Choroid plexus epithelial cell (primary cell): ENCODE data around the gene NEDD4L.

Experiments used
- DNase-seq: peaks from one replicate; pipeline ENCODE4 v3.0.0-alpha.2; 2010; ENCODE audit warnings: low read depth
- H3K4me3 ChIP-seq: 2 replicates; pipeline ENCODE4 v1.5.1; 2011; ENCODE audit warnings: low read depth, mild to moderate bottlenecking, control low read depth, low read length, moderate library complexity
- CTCF ChIP-seq: conservative IDR thresholded peaks from 2 replicates; pipeline ENCODE4 v1.5.1; 2011; ENCODE audit warnings: low read depth, mild to moderate bottlenecking, control low read depth, inconsistent platforms, low read length, moderate library complexity

The NEDD4L gene

DNA sequence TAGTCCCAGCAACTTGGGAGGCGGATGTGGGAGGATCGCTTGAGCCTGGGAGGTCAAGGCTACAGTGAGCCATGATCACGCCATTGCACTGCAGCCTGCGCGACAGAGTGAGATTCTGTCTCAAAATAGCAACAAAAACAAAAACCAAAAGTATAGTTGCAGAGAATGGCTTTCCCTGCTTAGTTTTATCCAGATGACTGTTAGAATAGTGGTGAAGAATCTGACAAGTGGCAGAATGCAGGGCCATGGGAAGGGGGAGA is 53.8 kb downstream of the NEDD4L start:
- DNase-seq: no peak
- H3K4me3 ChIP-seq: no peak overlapping the region
- no peak for TF ChIP-seq CTCF

DNA sequence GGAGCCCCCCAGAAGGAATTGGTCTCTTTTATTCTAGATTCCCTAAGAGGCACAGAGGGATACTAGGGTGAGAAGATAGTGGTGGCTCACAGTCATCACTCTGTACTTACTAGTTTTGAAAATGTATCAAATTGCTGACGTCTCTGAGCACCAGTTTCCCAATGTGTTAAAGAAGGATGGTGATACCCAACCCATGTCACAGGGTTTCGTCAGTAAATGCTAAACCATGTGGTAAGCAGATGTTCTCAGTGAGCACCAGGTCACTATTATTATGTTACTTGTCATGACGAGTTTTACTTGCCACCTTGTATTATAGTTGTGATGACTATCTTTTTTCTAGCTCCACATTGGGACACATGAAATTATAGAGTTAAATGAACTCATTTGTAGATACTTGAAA is 54.7 kb downstream of the NEDD4L start:
- TF ChIP-seq CTCF: no peak
- no peak for DNase-seq
- no peak overlapping the region for H3K4me3 ChIP-seq

DNA sequence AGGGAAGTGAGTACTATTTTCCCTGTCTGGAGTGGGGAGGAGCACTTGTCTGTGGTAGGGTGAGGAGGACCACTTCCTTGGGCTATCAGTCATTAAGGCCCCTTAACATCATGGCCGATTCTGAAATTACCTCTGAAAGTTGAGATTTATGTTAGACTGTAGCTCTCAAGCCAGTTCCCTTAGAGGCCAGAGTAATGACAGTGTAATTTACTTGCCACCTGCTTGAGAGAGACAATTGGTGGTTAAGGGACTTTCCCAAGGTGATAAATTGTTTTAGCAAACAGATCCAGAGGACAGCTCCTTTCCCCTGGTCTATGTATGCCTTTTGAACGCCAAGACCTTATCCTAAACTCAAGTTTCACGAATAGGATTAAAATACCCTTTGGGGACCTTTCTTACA is 56.1 kb downstream of the NEDD4L start:
- H3K4me3 ChIP-seq: no peak overlapping the region
- DNase-seq: no peak
- no peak for TF ChIP-seq CTCF

DNA sequence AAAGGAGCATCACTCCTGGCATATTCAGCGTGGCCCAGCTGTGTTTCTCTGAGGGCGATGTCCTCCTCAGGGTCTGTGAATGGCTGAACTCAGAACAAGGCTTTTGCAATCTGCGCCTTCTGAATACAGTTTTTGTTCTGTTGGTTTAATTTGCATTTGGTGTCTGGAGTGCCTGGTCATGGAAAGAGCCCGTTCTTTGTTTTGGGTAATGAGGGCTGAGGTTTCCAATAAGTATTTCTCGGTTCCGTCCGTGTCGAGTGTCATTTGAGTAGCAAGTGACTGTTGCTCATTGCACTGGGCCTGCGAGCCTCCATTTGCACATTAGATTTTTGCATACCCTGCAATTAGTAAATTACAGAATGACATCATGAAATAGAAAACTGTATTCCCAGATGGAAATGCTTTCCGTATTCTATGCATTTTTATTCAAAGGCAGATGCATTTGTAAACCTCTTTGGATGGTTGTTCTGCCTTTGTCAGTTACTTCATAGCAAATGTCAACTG is 57.3 kb downstream of the NEDD4L start:
- no peak for DNase-seq
- no peak overlapping the region for H3K4me3 ChIP-seq
- TF ChIP-seq CTCF: no peak

GRCh38 chr18:58102018-58102417 is 58.0 kb downstream of the NEDD4L start:
- DNase-seq: no peak
- TF ChIP-seq CTCF: no peak
- no peak overlapping the region for H3K4me3 ChIP-seq

DNA sequence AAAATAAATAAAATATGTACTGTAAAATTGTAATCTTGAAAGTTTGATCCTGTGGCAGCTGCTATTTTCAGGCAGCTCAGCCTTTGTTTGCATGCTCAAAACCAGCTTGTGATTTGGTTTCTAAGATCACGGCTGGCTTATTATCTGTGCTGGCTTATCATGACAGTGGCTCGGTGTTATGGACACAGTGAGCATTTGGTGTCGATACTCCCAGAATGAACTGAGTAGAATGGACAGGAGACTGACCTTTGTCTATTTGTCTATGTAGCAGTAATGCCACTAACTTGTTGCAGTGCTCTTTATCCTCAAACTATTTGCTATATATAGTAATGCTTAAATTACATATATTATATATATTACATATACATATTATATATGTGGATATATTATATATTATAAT is 58.8 kb downstream of the NEDD4L start:
- DNase-seq: no peak
- TF ChIP-seq CTCF: no peak
- no peak overlapping the region for H3K4me3 ChIP-seq

- TF ChIP-seq CTCF: no peak
- no peak overlapping the region for H3K4me3 ChIP-seq
Observed at GRCh38 chr18:58103339-58103985, 59.4 kb downstream of the NEDD4L start.

More at GRCh38 chr18:58103339-58103985, 59.4 kb downstream of the NEDD4L start:
- DNase-seq: no peak
